ENCODE measurements around the gene AMPD2.

DNA sequence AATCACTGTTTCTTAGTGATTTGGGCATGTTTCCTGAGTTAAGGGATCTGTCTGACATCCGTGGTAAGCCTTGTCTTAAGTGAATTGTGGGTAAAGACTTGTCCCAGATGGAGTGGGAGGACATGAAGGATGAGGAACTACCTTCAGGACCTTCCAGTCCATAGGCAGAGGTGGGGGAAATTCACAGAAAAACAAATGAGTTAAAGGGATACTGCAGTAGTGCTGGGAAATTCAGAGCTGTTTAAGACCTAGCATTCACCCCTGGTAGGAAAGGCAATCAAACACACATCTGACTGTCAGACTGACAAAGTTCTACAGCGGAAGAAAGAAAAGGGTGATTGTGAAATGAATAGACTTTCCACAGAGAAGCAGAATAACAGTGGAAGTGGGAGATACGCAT lies 3.2 kb upstream of the AMPD2 start:
- TF ChIP-seq, protein P1, sequence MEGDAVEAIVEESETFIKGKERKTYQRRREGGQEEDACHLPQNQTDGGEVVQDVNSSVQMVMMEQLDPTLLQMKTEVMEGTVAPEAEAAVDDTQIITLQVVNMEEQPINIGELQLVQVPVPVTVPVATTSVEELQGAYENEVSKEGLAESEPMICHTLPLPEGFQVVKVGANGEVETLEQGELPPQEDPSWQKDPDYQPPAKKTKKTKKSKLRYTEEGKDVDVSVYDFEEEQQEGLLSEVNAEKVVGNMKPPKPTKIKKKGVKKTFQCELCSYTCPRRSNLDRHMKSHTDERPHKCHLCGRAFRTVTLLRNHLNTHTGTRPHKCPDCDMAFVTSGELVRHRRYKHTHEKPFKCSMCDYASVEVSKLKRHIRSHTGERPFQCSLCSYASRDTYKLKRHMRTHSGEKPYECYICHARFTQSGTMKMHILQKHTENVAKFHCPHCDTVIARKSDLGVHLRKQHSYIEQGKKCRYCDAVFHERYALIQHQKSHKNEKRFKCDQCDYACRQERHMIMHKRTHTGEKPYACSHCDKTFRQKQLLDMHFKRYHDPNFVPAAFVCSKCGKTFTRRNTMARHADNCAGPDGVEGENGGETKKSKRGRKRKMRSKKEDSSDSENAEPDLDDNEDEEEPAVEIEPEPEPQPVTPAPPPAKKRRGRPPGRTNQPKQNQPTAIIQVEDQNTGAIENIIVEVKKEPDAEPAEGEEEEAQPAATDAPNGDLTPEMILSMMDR (IDR thresholded peaks at IDR 0.05; ENCODE audit: low read depth, low read length, missing input control) = no peak
- TF ChIP-seq, protein P2, sequence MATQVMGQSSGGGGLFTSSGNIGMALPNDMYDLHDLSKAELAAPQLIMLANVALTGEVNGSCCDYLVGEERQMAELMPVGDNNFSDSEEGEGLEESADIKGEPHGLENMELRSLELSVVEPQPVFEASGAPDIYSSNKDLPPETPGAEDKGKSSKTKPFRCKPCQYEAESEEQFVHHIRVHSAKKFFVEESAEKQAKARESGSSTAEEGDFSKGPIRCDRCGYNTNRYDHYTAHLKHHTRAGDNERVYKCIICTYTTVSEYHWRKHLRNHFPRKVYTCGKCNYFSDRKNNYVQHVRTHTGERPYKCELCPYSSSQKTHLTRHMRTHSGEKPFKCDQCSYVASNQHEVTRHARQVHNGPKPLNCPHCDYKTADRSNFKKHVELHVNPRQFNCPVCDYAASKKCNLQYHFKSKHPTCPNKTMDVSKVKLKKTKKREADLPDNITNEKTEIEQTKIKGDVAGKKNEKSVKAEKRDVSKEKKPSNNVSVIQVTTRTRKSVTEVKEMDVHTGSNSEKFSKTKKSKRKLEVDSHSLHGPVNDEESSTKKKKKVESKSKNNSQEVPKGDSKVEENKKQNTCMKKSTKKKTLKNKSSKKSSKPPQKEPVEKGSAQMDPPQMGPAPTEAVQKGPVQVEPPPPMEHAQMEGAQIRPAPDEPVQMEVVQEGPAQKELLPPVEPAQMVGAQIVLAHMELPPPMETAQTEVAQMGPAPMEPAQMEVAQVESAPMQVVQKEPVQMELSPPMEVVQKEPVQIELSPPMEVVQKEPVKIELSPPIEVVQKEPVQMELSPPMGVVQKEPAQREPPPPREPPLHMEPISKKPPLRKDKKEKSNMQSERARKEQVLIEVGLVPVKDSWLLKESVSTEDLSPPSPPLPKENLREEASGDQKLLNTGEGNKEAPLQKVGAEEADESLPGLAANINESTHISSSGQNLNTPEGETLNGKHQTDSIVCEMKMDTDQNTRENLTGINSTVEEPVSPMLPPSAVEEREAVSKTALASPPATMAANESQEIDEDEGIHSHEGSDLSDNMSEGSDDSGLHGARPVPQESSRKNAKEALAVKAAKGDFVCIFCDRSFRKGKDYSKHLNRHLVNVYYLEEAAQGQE (IDR thresholded peaks at IDR 0.05) = no peak
- no peak for TF ChIP-seq JUND (IDR thresholded peaks at IDR 0.05)
- TF ChIP-seq, protein P3, sequence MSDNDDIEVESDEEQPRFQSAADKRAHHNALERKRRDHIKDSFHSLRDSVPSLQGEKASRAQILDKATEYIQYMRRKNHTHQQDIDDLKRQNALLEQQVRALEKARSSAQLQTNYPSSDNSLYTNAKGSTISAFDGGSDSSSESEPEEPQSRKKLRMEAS (IDR thresholded peaks at IDR 0.05) = no peak
- TF ChIP-seq HNF4A (conservative IDR thresholded peaks at IDR 0.05) = no peak
- TF ChIP-seq SP1 (IDR thresholded peaks at IDR 0.05) = no peak
- TF ChIP-seq EGR1 (IDR thresholded peaks at IDR 0.05; ENCODE audit: low read depth in 2 of 2) = no peak

All from liver (tissue), 3 donors.